Hematopoietic multipotent progenitor cell treated with erythropoietin and hydrocortisone succinate and interleukin-3 and kit ligand, for 8 days (in vitro differentiated cells): ENCODE results near the gene FTO.

Experiments
- DNase-seq: peaks from one replicate; pipeline ENCODE4 v3.0.0-alpha.2; 2015

FTO gene

GRCh38 chr16:53712065-53712464 lies 8.1 kb downstream of the FTO start:
- no peak for DNase-seq

GRCh38 chr16:53713403-53714204 lies 9.6 kb downstream of the FTO start:
- no peak for DNase-seq

GRCh38 chr16:53714205-53715022 lies 10.5 kb downstream of the FTO start:
- no peak for DNase-seq

- no peak for DNase-seq
These were observed 11.0 kb downstream of the FTO start for GRCh38 chr16:53715023-53715384.

- DNase-seq: no peak
These were observed 13.6 kb downstream of the FTO start for GRCh38 chr16:53717577-53717976.

GRCh38 chr16:53721017-53721416 lies 17.1 kb downstream of the FTO start:
- DNase-seq: no peak

- DNase-seq: no peak
These were observed 22.7 kb downstream of the FTO start for GRCh38 chr16:53726625-53727024.

- DNase-seq: no peak
These were observed 26.7 kb downstream of the FTO start for GRCh38 chr16:53730693-53731092.

GRCh38 chr16:53732296-53732929 lies 28.5 kb downstream of the FTO start:
- DNase-seq: peak; percentile 54

GRCh38 chr16:53734908-53735307 lies 31.0 kb downstream of the FTO start:
- no peak for DNase-seq

GRCh38 chr16:53736297-53736696 lies 32.3 kb downstream of the FTO start:
- no peak for DNase-seq

- no peak for DNase-seq
These were observed 33.6 kb downstream of the FTO start for GRCh38 chr16:53737552-53737951.

- no peak for DNase-seq
These were observed 36.5 kb downstream of the FTO start for GRCh38 chr16:53740476-53740875.

- no peak for DNase-seq
These were observed 37.1 kb downstream of the FTO start for GRCh38 chr16:53740933-53741531.

- no peak for DNase-seq
These were observed 37.6 kb downstream of the FTO start for GRCh38 chr16:53741546-53741945.

GRCh38 chr16:53743149-53743566 lies 39.2 kb downstream of the FTO start:
- DNase-seq: peak; percentile 45

GRCh38 chr16:53744449-53744848 lies 40.5 kb downstream of the FTO start:
- no peak for DNase-seq

GRCh38 chr16:53745086-53745485 lies 41.1 kb downstream of the FTO start:
- DNase-seq: no peak

- DNase-seq: no peak
These were observed 41.9 kb downstream of the FTO start for GRCh38 chr16:53745753-53746266.

- no peak for DNase-seq
These were observed 48.6 kb downstream of the FTO start for GRCh38 chr16:53752560-53752959.

GRCh38 chr16:53753431-53753830 lies 49.5 kb downstream of the FTO start:
- no peak for DNase-seq

GRCh38 chr16:53755026-53755910 lies 51.3 kb downstream of the FTO start:
- no peak for DNase-seq
